HL-60 (cell line): ENCODE results near the gene XPNPEP1.

Source experiments
- DNase-seq, 2 experiments: peaks; one replicate each; pipeline ENCODE4 v3.0.0-alpha.2; 2010 to 2020; ENCODE audit warnings: low read depth in 1 of 2, low spot score in 1 of 2
- H3K27ac ChIP-seq: fragments of 250-450 bp; sonication (Bioruptor Pico); replicated peaks from 2 replicates; pipeline ENCODE4 v1.5.1; 2020; ENCODE audit warnings: mild to moderate bottlenecking, moderate library complexity
- H3K27me3 ChIP-seq: fragments of 250-450 bp; sonication (Bioruptor Pico); 2 replicates; pipeline ENCODE4 v1.5.1; 2021; ENCODE audit warnings: mild to moderate bottlenecking, moderate library complexity; ENCODE audit not compliant: insufficient read depth, poor library complexity, severe bottlenecking
- H3K4me3 ChIP-seq: replicated peaks from 2 replicates; pipeline ENCODE4 v1.5.1; 2011; ENCODE audit warnings: mild to moderate bottlenecking, control low read depth, low read length; ENCODE audit not compliant: insufficient read depth
- GABPA ChIP-seq: IDR thresholded peaks from 2 replicates; pipeline ENCODE4 v1.6.1; 2012; ENCODE audit warnings: low read depth
- POLR2AphosphoS5 ChIP-seq: IDR thresholded peaks from 2 replicates; pipeline ENCODE4 v1.6.1; 2012; ENCODE audit warnings: low read depth
- SPI1 ChIP-seq: IDR thresholded peaks from 2 replicates; pipeline ENCODE4 v1.6.1; 2012; ENCODE audit warnings: low read depth, mild to moderate bottlenecking, borderline replicate concordance
- TF ChIP-seq, protein P1 (sequence below): IDR thresholded peaks from 2 replicates; pipeline ENCODE4 v1.6.1; 2012; ENCODE audit warnings: low read depth; ENCODE audit not compliant: insufficient replicate concordance
- TF ChIP-seq, protein P2 (sequence below): IDR thresholded peaks from one replicate; pipeline ENCODE4 v1.5.1; 2011; ENCODE audit warnings: low read length, control low read depth, inconsistent platforms; ENCODE audit not compliant: insufficient read depth

Gene XPNPEP1

DNA sequence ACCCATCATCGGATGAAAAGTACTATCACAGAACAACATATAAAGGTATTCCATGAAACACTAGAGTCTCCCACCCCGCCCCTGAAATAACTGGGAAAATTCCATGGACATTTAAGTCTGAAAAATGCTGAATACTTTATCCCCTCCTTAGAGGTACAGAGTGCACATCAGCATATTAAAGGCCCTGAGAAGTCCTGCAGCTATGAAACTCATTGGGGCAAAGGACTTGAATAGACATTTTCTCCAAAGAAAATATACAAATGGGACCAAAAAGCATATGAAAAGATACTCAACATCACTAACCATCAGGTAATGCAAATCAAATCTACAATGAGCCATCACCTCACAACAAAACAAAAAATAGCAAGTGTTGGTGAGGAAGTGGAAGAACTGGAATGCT lies 18.9 kb downstream of the XPNPEP1 start:
- Histone ChIP-seq H3K4me3 (no peak overlapping the region), H3K27ac (no peak overlapping the region), H3K27me3 (no peaks in the 10 kb centered on the region)
- DNase-seq = no peak
- TF ChIP-seq, protein P1, sequence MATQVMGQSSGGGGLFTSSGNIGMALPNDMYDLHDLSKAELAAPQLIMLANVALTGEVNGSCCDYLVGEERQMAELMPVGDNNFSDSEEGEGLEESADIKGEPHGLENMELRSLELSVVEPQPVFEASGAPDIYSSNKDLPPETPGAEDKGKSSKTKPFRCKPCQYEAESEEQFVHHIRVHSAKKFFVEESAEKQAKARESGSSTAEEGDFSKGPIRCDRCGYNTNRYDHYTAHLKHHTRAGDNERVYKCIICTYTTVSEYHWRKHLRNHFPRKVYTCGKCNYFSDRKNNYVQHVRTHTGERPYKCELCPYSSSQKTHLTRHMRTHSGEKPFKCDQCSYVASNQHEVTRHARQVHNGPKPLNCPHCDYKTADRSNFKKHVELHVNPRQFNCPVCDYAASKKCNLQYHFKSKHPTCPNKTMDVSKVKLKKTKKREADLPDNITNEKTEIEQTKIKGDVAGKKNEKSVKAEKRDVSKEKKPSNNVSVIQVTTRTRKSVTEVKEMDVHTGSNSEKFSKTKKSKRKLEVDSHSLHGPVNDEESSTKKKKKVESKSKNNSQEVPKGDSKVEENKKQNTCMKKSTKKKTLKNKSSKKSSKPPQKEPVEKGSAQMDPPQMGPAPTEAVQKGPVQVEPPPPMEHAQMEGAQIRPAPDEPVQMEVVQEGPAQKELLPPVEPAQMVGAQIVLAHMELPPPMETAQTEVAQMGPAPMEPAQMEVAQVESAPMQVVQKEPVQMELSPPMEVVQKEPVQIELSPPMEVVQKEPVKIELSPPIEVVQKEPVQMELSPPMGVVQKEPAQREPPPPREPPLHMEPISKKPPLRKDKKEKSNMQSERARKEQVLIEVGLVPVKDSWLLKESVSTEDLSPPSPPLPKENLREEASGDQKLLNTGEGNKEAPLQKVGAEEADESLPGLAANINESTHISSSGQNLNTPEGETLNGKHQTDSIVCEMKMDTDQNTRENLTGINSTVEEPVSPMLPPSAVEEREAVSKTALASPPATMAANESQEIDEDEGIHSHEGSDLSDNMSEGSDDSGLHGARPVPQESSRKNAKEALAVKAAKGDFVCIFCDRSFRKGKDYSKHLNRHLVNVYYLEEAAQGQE = no peak
- TF ChIP-seq SPI1 = no peak
- TF ChIP-seq POLR2AphosphoS5 = no peak
- TF ChIP-seq, protein P2, sequence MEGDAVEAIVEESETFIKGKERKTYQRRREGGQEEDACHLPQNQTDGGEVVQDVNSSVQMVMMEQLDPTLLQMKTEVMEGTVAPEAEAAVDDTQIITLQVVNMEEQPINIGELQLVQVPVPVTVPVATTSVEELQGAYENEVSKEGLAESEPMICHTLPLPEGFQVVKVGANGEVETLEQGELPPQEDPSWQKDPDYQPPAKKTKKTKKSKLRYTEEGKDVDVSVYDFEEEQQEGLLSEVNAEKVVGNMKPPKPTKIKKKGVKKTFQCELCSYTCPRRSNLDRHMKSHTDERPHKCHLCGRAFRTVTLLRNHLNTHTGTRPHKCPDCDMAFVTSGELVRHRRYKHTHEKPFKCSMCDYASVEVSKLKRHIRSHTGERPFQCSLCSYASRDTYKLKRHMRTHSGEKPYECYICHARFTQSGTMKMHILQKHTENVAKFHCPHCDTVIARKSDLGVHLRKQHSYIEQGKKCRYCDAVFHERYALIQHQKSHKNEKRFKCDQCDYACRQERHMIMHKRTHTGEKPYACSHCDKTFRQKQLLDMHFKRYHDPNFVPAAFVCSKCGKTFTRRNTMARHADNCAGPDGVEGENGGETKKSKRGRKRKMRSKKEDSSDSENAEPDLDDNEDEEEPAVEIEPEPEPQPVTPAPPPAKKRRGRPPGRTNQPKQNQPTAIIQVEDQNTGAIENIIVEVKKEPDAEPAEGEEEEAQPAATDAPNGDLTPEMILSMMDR = no peak
- no peak for TF ChIP-seq GABPA

DNA sequence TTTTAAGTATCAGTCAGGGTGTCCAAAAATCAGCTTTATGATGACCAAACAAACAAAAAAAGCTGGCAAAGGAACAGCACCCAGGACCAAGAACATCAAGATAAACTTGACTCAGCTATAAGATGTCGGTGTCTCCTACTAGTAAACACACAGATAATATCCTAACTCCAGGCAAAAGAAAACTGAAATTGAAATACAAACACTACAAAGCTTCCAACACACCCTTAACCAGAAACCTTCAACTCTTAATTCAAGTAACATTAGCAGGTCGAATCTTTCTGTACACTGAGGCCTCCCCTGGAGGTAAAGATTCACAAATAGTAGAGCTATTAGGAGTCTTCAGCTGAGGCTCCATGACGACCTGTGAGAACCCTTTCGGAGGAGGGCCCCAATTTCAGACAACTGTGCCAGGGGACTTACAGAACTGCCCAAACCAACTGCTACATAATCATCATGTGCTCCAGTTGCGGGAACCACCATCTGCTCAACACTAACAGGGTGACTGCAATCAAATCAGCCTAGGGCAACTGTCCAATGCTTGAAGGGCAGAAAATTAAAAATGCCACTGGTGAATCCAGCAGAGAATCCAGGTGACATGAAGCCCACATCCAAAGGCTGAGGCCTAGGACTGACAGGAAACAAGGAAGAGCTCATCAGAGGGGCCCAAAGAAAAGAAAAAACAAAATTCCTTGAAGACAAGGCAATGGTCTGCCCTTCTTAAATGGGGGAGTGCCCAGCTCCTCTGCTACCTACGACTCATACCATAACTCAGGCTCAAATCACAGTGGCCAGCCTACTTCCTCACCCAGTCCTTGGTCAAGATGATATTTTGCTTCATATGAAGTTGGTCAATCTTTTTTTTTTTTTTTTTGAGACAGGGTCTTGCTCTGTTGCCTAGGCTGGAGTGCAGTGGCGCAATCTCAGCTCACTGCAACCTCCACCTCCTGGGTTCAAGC lies 20.0 kb downstream of the XPNPEP1 start:
- H3K27ac ChIP-seq = no peak overlapping the region
- no peak for DNase-seq
- H3K27me3 ChIP-seq = no peaks in the 10 kb centered on the region
- TF ChIP-seq GABPA (no peak), POLR2AphosphoS5 (no peak), SPI1 (no peak)
- TF ChIP-seq, protein P2 = no peak
- TF ChIP-seq, protein P1 = no peak
- no peak overlapping the region for H3K4me3 ChIP-seq

DNA sequence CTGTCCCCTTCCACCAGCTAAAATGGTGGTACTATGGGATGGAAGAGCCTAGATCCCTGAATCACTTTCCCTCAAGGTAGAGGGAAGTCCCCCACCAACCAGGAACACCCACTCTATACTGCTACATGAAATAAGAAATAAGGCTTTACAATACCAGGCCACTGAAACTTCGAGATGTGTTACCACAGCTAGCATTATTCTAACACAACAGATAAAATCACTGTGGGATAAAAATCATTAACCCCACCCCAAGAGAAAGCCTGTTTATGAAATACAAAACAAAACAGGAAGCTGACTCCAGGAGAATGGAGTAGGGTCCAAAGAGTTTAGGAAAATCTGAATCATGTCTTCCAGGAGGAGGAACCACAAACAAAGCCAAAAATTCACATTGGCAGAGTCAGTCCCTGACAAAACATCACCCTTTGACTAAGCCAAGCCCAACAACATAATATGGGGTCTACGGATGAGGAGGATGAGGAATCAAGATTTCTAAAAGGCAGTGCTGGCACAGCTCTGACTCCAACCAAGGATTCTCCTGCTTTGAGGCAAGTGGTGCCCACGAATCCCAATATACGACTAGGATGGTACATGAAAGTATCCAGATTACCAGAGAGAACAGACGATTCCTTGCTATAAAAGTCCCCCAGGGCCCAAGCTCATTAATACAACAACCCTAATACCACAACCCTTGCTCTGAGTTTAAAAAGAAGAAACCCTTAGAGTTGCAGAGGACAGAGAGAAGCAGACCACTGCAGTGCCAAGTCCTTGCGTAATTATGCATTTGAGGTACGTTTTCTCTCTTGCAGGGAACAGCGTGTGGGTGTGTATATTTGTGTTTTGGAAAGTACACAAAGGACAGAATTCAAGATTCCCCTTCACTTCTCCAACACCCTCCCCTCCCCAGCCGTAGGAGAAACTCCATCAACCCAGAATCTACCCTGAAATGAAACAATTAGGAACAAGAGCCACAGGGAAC lies 23.7 kb downstream of the XPNPEP1 start:
- Histone ChIP-seq H3K27me3 (no peaks in the 10 kb centered on the region), H3K27ac (no peak overlapping the region), H3K4me3 (no peak overlapping the region)
- DNase-seq = no peak
- TF ChIP-seq GABPA (no peak), SPI1 (no peak), POLR2AphosphoS5 (no peak)
- TF ChIP-seq, protein P1 = no peak
- TF ChIP-seq, protein P2 = no peak
